Effector CD8-positive, alpha-beta T cell (primary cell): ENCODE results near the gene EMB.
"Not testable (repeated sequence)": the region's sequence is repeated elsewhere in the genome, so short reads cannot be mapped to it uniquely, and the experiment has no call there.

ENCODE experiments used
- DNase-seq: peaks from one replicate; lab custom pipeline; 2025; lab: John Stamatoyannopoulos, UW
- total RNA-seq, 4 experiments: gene quantifications; one replicate each; lab custom pipeline; 2026; lab: John Stamatoyannopoulos, UW

Gene EMB
- 196 to 382 (median 304) reads per million in 4 experiments for total RNA-seq

DNA sequence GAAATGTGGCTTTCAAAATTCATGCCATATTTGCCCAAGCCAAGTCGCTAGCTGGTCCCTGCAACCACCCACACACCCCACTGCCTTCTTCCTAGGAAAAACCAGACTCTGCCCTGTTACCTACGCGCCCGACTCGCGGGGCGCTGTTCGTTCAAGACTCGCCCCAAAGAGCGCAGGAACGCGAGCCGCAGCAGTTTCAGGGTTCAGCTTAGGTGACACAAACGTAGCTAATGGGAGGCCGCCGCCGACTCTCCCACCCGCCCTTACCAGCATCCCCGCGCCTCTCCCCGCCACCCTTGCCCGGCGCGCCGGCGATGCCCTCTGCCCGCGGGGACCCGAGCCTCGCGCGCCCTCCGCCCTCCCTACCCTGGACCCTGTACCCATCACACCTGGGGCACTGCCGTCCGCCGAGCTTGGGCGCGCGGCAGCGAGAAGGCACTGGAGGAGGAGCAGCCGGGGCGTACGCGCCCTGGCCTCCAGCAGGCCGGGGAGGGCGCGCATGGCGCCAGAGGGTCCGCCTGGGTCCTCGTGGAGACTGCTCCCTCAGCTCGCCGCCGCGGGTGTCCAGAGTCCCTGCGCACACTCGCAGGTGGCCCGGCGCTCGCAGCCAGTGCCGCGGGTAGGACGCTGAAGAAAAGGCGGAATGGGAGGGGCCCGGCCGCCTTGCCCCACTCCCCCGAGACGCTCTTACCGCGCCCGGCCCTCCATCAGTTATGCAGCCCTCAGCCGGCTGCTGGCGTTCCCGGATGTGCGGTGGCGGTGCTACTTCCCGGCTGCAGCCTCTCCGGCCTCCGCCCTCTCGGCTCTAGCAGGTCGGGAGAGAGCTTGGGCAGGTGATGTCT, at the start of gene EMB:
Gene EMB (minus strand): TSS at position 638 of the 842 bp plus-strand sequence. CDS start 137 bp downstream, at position 501.
- peak; percentile 57 for DNase-seq

DNA sequence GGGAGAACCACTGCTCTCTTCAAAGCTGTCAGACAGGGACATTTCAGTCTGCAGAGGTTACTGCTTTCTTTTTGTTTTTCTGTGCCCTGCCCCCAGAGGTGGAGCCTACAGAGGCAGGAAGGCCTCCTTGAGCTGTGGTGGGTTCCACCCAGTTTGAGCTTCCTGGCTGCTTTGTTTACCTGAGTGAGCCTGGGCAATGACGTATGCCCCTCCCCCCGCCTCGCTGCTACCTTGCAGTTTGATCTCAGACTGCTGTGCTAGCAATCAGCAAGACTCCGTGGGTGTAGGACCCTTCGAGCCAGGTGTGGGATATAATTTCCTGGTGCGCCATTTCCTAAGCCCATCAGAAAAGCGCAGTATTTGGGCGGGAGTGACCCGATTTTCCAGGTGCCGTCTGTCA, 48.4 kb upstream of the EMB start:
- DNase-seq, result not testable (repeated sequence)

DNA sequence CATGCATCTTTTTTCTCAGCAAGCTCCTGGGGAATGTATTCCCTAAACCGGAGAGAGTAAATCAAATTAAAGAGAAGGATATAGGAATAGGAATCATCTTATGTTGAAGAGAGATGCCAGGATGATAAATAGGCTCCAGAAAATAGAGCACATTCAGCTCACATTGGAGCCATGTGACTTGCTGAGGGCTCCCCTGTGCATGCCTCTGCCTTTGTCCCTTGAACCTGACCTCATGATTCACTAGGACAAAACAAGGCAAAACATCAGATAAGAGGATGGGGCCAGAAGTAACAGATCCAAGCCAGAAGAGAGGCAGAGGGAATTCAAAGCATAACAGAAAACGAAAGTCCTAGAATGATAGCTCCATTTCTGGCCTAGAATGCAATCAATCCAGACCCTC, 37.7 kb upstream of the EMB start:
- DNase-seq, result not testable (repeated sequence)

- DNase-seq, result no peak
Measured at GRCh38 chr5:50476549-50476948, 35.5 kb upstream of the EMB start.

DNA sequence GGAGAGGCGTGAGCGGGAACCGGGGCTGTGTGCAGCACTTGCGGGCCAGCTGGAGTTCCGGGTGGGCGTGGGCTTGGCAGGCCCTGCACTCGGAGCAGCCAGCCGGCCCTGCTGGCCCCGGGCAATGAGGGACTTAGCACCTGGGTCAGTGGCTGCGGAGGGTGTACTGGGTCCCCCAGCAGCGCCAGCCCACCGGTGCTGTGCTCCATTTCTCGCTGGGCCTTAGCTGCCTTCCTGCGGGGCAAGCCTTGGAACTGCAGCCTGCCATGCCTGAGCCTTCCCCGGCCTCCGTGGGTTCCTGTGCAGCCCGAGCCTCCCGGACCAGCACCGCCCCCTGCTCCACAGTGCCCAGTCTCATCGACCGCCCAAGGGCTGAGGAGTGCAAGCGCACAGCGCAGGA, 23.9 kb upstream of the EMB start:
- DNase-seq, result not testable (repeated sequence)

GRCh38 chr5:50463726-50464125, 22.6 kb upstream of the EMB start:
- no peak for DNase-seq

GRCh38 chr5:50463047-50463446, 22.0 kb upstream of the EMB start:
- no peak for DNase-seq

DNA sequence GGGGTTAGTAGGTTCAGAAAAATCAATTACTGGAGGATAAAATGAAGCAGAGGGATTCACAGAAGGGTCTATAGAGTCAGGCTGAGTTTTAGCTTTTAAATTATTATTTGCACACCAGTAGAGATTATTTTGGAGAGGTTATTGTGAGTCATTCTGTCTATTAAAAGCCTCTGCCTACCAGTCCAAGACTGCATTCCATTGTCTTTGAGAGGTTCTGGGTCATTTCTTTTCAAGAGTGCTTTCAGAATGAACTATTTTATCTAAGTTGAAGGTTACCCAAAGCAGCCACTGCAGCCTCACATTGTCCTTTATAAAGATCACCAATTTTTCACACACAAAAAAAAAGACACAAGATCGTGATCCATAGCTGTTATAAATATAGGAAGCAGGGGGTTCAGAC, 21.5 kb upstream of the EMB start:
- DNase-seq, result not testable (repeated sequence)

DNA sequence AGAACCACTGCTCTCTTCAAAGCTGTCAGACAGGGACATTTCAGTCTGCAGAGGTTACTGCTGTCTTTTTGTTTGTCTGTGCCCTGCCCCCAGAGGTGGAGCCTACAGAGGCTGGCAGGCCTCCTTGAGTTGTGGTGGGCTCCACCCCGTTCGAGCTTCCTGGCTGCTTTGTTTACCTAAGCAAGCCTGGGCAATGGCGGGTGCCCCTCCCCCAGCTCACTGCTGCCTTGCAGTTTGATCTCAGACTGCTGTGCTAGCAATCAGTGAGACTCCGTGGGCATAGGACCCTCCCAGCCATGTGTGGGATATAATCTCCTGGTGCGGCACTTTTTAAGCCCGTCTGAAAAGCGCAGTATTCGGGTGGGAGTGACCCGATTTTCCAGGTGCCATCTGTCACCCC, 17.3 kb upstream of the EMB start:
- DNase-seq, result not testable (repeated sequence)

DNA sequence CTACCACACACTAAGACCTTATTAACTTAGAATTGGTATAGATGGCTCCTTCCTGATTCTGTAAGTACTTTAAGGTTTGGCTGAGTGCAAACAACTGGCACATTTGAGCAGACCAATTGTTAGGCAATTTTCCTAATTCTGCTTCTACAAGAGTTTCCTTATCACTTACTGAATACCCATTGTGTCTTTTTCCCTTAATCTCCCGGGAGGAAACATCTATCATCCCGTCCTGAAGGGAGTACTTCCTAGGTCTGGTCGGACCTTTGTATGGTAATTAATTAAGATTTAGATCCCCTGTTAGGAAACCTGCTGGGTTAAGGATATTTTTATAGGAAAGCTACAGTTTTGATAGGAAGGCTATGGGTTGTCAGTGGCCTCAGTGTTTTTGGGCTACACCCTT, 8.2 kb upstream of the EMB start:
- not testable (repeated sequence) for DNase-seq

- no peak for DNase-seq
Measured at GRCh38 chr5:50447941-50448340, 6.9 kb upstream of the EMB start.

DNA sequence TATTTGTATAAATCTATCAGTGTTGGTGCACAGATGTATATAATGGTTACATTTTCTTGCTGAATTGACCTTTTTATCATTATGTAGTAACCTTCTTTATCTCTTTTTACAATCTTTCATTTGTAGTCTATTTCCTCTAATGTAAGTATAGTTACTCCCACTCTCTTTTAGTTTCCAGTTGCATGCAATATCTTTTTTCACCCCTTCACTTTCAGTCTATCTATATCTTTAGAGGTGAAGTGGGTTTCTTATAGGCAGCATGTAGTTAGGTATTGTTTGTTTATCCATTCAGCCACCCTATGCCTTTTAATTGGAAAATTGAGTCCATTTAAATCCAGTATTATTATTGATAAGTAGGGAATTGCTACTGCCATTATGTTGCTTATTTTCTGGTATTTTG, 6.1 kb upstream of the EMB start:
- no peak for DNase-seq

DNA sequence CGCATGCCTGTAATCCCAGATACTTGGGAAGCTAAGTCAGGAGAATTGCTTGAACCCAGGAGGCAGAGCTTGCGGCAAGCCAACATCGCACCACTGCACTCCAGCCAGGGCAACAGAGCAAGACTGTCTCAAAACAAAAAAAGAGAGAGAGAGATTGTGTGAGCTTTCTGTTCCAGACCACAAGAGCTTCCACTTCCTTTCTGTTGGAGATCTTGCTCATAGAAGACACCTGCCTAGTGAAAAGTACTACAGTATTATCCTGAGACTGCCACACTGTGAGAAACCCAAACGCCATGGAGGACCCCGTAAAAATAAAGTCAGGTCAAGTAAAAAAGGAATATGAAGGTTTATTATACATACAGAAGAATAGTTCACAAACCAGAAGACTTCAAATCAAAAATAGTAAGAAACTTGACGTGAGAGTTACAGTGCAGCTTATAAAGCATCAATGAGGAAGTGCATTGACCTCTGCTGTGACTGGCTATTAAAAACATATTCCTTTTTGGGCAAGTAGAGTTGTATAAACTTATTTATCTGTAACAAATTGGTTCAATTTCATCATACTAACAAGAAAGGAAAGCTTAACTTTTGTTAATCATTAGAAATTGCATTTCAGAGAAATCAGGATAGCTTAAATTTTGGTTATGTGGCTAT, 4.3 kb upstream of the EMB start:
- DNase-seq, result no peak

- DNase-seq, result not testable (repeated sequence)
Measured at GRCh38 chr5:50442559-50443539, 1.8 kb upstream of the EMB start.

DNA sequence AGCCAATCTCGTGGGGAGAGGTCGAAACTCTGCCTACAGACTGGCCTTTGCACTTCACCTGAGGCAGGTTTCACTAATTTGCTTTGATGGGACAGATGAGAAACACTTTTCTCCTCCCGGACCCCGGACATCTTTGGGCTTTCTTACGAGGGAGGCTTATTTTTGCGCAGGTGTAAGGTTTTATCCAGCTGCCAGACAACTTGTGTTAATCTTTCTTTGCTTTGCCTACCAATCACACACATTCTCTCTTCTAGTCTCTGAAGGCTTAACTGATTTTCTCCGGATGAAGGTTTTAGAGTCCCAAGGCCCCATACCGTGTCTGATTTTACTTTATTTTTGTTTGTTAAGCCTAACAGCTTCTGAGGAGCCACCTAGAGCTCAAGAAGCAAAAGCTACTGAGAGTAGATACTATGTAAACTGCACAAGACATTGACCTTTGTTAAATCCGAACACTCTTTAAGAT, 436 bp upstream of the EMB start:
- no peak for DNase-seq

- DNase-seq, result no peak
Measured at GRCh38 chr5:50439221-50439620, 1.9 kb downstream of the EMB start.

GRCh38 chr5:50438060-50438459, 3.0 kb downstream of the EMB start:
- not testable (repeated sequence) for DNase-seq

DNA sequence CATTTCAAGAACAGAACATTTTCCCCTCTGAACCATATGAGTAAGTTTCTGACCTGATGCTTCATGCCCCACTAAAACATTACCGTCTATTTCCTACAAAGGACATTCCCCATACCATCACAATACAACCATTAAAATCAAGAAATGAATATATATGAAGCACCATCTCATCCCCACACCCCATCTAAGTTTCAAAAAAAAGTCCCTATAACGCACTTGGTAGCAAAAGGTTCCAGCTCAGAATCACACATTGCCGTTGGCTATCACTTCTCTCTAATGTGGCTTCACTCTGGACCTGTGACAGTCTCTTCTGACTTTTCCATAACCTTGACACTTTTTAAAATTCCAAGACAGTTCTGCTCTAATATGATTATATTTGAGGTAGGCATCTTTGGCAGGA, 5.9 kb downstream of the EMB start:
- no peak for DNase-seq

- not testable (repeated sequence) for DNase-seq
Measured at GRCh38 chr5:50431133-50431904, 9.8 kb downstream of the EMB start.

DNA sequence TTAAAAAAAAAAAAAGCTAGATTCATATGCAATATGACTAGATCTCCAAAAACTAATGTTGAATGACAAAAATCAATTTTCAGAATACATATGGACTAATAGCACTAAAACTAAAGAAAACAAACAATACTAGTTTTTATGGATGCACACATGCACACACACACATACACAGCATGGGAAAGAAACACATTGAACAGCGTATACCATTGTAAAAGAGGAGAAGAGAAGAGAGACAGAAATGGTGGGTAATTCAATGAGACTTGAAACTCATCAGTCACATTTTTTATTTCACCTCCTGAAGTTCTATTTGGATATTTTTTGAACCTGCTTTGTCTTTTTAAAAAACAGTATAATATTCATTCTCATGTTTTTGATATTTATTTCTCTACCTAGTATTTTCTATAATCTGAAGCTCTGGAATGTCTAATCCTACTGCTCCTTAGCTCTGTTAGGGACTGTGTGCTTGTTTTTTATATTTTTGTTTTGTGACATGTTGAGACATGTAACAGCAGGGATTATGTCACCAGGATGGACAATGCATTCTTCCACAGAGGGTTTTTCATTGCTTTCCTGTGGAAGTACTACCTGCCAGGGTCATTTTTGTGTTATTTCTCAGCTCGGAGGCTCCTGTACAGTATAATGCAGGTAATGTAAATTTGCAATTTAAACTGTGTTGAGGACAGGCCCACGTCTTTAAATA, 17.8 kb downstream of the EMB start:
- not testable (repeated sequence) for DNase-seq
